Neural progenitor cell (in vitro differentiated cells): Measurements from ENCODE around the gene CHERP.

Experiments
- CTCF ChIP-seq: fragments of 200-600 bp; sonication (generic); IDR thresholded peaks from 2 replicates; pipeline ENCODE4 v1.5.1; 2017; ENCODE audit warnings: antibody characterized with exemption, mild to moderate bottlenecking
- EZH2 ChIP-seq: fragments of 200-600 bp; sonication (generic); IDR thresholded peaks from 2 replicates; pipeline ENCODE4 v1.6.1; 2017; ENCODE audit warnings: antibody characterized with exemption, mild to moderate bottlenecking, moderate library complexity

DNA sequence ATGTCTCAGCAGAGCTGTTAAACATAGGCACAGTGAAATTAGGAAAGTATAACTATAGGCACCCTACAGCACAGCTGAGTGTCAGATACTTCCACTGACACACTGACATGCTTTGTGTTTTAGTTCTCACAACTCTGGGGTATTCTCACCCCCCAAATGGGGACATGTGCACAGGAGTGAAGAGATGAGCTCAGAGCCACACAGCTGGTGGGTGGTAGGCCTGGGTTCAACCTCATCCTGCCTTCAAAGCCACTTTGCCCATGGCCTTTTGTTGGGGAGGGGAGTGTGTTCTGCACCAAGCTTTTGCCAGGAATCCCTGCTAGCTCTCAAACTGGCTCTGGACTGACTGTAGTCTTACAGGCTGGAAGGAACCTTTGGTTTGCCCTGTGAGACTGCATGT lies 31.7 kb upstream of the CHERP start:
- TF ChIP-seq CTCF (no peak), EZH2 (no peak)
